ENCODE data around the gene NOXA1.

GRCh38 chr9:137445275-137445807 lies 22.1 kb downstream of the NOXA1 start:
- no peak for TF ChIP-seq EP300 (conservative IDR thresholded peaks at IDR 0.05; ENCODE audit: poor library complexity, severe bottlenecking)
- peak; percentile 73 for TF ChIP-seq CTCF (IDR thresholded peaks at IDR 0.05; ENCODE audit: poor library complexity, severe bottlenecking)
- no peak for TF ChIP-seq EZH2 (IDR thresholded peaks at IDR 0.05; ENCODE audit: borderline replicate concordance, insufficient read depth, low read length, poor library complexity, severe bottlenecking)

Data from neural cell (in vitro differentiated cells).